ENCODE results near the gene UPK1A.
"Not testable (repeated sequence)": the region's sequence is repeated elsewhere in the genome, so short reads cannot be mapped to it uniquely, and the experiment has no call there.

Gene UPK1A

DNA sequence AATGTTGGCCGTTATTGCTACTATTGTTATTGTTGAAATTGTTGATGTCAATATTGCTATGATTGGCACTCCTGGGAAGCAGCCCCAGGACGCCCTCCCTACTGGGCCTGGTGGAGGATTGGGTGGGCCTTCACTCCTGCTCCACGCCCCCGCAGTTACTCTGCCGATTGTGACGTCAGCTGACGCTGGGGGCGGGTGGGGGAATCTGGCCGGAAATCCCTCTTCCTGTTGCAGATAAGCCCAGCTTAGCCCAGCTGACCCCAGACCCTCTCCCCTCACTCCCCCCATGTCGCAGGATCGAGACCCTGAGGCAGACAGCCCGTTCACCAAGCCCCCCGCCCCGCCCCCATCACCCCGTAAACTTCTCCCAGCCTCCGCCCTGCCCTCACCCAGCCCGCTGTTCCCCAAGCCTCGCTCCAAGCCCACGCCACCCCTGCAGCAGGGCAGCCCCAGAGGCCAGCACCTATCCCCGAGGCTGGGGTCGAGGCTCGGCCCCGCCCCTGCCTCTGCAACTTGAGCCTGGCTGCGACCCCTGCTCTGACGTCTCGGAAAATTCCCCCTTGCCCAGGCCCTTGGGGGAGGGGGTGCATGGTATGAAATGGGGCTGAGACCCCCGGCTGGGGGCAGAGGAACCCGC lies 24.7 kb upstream of the UPK1A start, which contains the start of gene ETV2:
ETV2 (plus strand) TSS at position 231 of the 637 bp plus-strand sequence. CDS start 716 bp downstream, outside the sequence.
- peak within 1 kb of the TSS; percentile 49 for H3K27ac Mint-ChIP-seq
- peak within 1 kb of the TSS; percentile 86 for H3K4me3 Mint-ChIP-seq
- peaks cover 38% of the 10 kb centered on the region for H3K4me1 Mint-ChIP-seq (ENCODE audit: low read depth)
- H3K9me3 Mint-ChIP-seq, result no peaks in the 10 kb centered on the region
- H3K36me3 Mint-ChIP-seq (ENCODE audit: low read depth), result peaks cover 8% of the 10 kb centered on the region
- no peaks in the 10 kb centered on the region for H3K27me3 Mint-ChIP-seq

DNA sequence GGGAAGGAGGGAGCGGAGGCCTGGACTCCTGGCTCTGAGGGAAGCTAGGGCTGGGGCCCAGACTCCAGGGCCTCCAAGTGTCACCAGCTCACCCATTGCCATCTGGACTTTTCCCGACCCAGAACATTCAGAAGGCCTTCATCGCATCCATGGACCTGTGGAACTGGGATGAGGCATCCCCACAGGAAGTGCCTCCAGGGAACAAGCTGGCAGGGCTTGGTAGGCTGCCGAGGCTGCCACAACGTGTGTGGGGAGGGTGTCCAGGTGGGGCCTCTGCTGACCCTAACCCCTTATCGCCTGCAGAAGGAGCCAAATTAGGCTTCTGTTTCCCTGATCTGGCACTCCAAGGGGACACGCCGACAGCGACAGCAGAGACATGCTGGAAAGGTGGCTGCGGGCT lies 24.0 kb upstream of the UPK1A start:
- no peak overlapping the region for H3K27ac Mint-ChIP-seq
- H3K36me3 Mint-ChIP-seq (ENCODE audit: low read depth), result peaks cover 1% of the 10 kb centered on the region
- H3K27me3 Mint-ChIP-seq, result no peaks in the 10 kb centered on the region
- peak overlapping the region; percentile 86 for H3K4me3 Mint-ChIP-seq
- no peaks in the 10 kb centered on the region for H3K9me3 Mint-ChIP-seq
- peaks cover 38% of the 10 kb centered on the region for H3K4me1 Mint-ChIP-seq (ENCODE audit: low read depth)

DNA sequence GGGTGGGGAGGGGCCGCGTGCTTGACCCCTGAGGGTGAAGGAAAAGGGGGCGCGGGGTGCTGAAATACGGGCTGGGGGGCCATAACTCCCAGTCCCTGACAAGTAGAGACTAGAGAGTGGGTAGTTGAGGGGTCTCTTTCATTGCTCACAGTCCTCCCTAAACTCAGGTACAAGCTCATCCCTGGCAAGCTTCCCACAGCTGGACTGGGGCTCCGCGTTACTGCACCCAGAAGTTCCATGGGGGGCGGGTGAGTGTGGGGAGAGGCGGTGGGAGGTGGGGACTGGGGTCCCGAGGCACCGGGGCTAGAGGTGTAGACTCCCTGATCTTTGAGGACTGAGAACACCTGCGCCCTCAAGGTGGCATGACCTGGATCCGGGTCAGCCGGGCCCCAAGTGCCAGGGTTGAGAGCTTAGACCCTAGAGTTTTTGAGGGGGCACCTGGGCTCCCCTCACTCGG lies 23.5 kb upstream of the UPK1A start:
- H3K27ac Mint-ChIP-seq, result no peak overlapping the region
- H3K4me1 Mint-ChIP-seq (ENCODE audit: low read depth), result peaks cover 38% of the 10 kb centered on the region
- no peaks in the 10 kb centered on the region for H3K9me3 Mint-ChIP-seq
- no peaks in the 10 kb centered on the region for H3K27me3 Mint-ChIP-seq
- peak overlapping the region; percentile 86 for H3K4me3 Mint-ChIP-seq
- no peaks in the 10 kb centered on the region for H3K36me3 Mint-ChIP-seq (ENCODE audit: low read depth)

DNA sequence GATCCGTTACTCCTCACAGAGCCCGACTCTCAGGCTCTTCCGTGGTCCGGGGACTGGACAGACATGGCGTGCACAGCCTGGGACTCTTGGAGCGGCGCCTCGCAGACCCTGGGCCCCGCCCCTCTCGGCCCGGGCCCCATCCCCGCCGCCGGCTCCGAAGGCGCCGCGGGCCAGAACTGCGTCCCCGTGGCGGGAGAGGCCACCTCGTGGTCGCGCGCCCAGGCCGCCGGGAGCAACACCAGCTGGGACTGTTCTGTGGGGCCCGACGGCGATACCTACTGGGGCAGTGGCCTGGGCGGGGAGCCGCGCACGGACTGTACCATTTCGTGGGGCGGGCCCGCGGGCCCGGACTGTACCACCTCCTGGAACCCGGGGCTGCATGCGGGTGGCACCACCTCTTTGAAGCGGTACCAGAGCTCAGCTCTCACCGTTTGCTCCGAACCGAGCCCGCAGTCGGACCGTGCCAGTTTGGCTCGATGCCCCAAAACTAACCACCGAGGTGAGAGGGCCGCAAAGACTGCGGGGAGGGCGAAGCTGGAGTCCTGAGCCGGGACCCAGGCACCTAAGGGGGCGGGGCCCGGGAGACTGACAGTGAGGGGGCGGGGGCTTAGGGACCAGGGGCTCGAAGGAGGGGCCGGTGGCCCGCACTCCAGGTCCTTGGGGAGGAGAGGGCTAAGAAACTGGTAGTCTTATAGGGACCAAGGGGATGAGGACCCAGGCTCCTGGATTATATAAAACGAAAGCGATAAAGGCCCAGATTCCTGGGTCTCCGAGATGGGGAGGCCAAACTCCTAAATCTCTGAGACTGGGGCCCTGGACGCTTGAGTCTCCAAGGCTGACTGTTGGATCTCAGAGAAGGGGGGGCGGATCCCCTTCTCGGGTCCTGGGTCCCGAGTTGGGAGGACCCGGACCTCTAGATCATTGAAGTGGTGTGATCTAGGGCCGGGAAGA lies 22.8 kb upstream of the UPK1A start:
- Mint-ChIP-seq H3K27ac (peak overlapping the region; percentile 89), H3K27me3 (no peaks in the 10 kb centered on the region), H3K9me3 (no peaks in the 10 kb centered on the region), H3K4me1 (ENCODE audit: low read depth) (peaks cover 38% of the 10 kb centered on the region), H3K36me3 (ENCODE audit: low read depth) (peaks cover under 1% of the 10 kb centered on the region), H3K4me3 (peak overlapping the region; percentile 86)

DNA sequence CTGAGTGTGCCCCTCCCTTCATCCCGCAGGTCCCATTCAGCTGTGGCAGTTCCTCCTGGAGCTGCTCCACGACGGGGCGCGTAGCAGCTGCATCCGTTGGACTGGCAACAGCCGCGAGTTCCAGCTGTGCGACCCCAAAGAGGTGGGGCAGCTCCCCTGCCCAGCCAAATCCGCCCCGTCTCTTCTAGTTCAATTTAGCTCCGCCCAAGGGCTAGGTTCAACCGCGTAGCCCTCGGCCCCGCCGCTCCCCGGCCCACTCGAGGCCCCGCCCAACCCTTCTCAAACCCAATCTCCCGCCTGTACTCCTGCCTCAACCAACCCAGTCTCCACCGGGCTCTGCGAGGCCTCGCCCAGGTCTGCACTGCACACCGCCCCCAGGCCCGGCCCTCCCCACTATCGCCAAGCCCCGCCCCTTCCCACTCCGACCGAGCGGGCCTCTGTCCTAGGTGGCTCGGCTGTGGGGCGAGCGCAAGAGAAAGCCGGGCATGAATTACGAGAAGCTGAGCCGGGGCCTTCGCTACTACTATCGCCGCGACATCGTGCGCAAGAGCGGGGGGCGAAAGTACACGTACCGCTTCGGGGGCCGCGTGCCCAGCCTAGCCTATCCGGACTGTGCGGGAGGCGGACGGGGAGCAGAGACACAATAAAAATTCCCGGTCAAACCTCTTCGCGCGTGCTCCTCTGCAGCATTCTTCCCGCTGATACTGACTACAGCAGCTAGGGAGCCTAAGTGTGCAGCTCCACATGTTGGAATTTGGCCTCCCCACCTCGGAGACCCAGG lies 21.9 kb upstream of the UPK1A start:
- Mint-ChIP-seq H3K27ac (peak overlapping the region; percentile 89), H3K9me3 (no peaks in the 10 kb centered on the region), H3K4me3 (peak overlapping the region; percentile 86), H3K27me3 (no peaks in the 10 kb centered on the region), H3K4me1 (ENCODE audit: low read depth) (peaks cover 46% of the 10 kb centered on the region), H3K36me3 (ENCODE audit: low read depth) (peaks cover 7% of the 10 kb centered on the region)

DNA sequence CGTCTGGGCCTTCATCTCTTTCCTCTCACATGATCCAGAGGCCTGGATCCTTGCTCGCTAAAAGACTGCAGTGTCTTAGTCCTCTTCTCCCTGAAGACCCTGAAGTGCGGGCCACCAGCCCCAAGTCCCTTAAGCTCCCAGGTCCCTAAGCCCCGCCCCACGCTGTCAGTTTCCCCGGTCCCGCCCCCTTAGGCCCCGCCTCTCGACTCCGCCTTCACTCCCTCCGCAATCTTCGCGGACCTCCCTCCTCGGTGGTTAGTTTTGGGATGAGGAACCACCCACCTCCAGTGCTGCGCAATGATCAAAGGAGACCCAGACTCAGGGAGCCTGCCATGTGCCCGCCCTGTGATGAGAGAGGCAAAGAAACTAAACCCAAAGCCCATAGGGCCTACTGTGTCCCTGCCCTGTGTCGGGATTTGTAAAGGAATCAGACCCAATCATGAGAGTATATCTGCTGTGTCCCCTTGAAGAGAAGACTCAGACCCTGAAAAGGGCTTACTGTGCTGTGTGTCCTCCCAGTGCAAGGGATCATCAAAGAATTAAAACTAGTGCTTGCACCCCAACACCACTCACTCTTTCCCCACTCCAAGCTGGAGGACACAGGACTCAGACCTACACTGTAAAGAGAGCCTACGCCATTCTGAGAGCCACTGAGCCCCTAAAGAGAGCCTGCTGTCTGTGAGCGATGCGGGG lies 21.2 kb upstream of the UPK1A start:
- Mint-ChIP-seq H3K4me3 (peak overlapping the region; percentile 86), H3K4me1 (ENCODE audit: low read depth) (peaks cover 52% of the 10 kb centered on the region), H3K27me3 (no peaks in the 10 kb centered on the region), H3K9me3 (no peaks in the 10 kb centered on the region), H3K36me3 (ENCODE audit: low read depth) (peaks cover 7% of the 10 kb centered on the region), H3K27ac (peak overlapping the region; percentile 89)

DNA sequence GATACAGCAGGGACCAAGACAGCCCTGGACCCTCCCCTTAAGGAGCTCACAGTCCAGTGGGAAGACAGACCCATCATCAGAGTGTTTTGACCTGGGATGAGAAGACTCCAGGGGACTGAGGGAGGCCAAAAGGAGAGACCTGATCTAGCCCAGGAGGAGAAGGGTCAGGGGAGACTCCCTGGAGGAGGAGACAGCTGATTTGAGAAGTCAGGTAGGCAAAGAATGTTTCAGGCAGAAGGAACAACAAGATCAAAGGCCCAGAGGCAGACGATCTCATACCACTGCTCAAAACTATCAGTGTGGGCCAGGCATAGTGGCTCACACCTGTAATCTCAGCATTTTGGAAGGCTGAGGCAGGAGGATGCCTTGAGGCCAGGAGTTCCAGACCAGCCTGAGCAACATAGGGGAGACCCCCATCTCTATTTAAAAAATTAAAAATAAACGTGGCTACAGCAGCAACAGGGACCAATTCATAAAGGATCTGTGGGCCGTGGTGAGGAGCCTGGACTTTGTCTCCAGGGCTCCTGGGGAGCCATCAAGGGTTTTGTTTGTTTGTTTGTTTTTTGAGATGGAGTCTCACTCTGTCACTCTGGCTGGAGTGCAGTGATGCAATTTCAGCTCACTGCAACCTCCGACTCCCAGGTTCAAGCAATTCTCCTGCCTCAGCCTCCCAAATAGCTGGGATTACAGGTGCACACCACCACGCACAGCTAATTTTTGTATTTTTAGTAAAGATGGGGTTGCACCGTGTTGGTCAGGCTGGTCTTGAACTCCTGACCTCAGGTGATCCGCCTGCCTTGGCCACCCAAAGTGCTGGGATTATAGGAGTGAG lies 20.4 kb upstream of the UPK1A start:
- Mint-ChIP-seq H3K27ac (peak overlapping the region; percentile 89), H3K4me1 (ENCODE audit: low read depth) (peaks cover 58% of the 10 kb centered on the region), H3K9me3 (no peaks in the 10 kb centered on the region), H3K36me3 (ENCODE audit: low read depth) (peaks cover 9% of the 10 kb centered on the region), H3K4me3 (peak overlapping the region; percentile 86), H3K27me3 (no peaks in the 10 kb centered on the region)

DNA sequence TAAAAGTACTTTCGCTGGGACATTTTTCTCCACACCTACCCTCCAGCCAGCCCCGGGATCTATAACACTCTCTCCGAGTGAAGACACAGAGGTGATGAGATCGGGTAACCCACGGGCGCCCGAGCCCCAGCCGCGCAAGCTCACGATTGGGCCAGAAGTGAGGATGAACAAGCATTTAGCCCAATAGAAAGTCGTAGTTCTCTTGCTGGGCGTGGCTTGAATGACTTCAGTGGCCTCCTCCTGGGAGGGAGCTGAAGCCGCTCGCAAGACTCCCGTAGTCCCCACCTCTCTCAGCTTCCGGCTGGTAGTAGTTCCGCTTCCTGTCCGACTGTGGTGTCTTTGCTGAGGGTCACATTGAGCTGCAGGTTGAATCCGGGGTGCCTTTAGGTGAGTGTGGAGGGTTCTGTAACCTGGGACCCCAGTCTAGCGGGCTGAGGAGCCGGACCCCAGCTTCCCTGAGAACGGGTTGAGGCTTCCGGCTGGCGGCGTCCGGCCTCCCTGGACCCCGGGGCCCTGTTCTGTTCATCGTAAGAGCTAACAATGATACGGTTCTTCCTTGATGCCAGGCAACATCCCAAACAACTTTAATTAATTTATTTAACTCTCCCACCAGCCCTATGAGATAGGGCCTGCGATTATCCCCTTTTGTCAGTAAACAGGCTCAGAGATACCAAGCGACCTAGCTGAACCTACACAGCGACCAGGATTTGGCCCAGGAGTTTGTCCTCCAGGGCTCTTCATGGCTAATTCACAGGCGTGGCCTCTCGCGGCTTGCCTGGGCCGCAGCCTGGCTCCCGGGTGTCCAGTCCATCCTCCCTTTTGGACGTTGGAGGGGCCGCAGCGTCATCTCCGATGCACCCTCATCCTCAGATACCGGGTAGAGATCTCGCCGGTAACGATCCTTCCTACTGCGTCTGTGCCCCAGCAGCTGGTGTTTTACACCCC lies 18.0 kb upstream of the UPK1A start, which contains the start of gene COX6B1:
COX6B1 (plus strand) TSS at position 307 of the 945 bp plus-strand sequence. CDS start 2,921 bp downstream, outside the sequence.
- H3K4me3 Mint-ChIP-seq, result peak within 1 kb of the TSS; percentile 99
- H3K4me1 Mint-ChIP-seq (ENCODE audit: low read depth), result peaks cover 42% of the 10 kb centered on the region
- H3K27me3 Mint-ChIP-seq, result no peaks in the 10 kb centered on the region
- no peaks in the 10 kb centered on the region for H3K9me3 Mint-ChIP-seq
- peaks cover 21% of the 10 kb centered on the region for H3K36me3 Mint-ChIP-seq (ENCODE audit: low read depth)
- peak within 1 kb of the TSS; percentile 94 for H3K27ac Mint-ChIP-seq

DNA sequence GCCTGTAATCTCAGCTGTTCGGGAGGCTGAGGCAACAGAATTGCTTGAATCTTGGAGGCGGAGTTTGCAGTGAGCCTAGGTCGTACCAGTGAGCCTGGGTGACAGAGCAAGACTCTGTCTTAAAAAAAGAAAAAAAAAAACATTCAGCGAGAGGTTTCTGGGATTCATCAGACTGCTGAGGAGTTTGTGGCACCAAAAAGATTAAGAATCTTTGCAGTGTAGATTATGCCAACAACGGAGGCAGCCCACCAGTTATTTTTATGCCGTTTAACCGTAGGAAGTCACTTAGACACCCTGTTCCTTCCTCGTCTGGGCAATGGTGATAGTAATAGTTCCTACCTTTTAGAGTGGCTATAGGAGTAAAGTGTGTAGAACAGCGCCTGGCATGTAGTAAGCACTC lies 15.7 kb upstream of the UPK1A start:
- Mint-ChIP-seq H3K36me3 (ENCODE audit: low read depth) (peaks cover 37% of the 10 kb centered on the region), H3K27me3 (no peaks in the 10 kb centered on the region), H3K4me1 (ENCODE audit: low read depth) (peaks cover 27% of the 10 kb centered on the region), H3K9me3 (no peaks in the 10 kb centered on the region), H3K27ac (peak overlapping the region; percentile 31), H3K4me3 (peak overlapping the region; percentile 14)

DNA sequence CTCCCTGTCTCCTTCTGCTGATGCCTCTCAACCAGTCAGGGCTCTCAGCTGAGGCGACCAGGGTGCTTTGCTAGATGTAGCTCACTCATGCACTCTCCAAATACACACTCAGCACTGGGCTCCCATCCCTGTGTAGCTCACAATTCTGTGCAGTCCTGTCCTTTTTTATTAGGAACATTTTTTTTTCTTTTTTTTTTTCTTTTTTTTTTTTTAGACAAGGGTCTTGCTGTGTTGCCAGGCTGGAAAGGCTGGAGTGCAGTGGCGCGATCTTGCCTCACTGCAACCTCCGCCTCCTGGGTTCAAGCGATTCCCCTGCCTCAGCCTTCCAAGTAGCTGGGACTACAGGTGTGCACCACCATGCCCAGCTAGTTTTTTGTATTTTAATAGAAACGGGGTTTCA lies 11.5 kb upstream of the UPK1A start:
- not testable (repeated sequence) for H3K9me3 Mint-ChIP-seq

DNA sequence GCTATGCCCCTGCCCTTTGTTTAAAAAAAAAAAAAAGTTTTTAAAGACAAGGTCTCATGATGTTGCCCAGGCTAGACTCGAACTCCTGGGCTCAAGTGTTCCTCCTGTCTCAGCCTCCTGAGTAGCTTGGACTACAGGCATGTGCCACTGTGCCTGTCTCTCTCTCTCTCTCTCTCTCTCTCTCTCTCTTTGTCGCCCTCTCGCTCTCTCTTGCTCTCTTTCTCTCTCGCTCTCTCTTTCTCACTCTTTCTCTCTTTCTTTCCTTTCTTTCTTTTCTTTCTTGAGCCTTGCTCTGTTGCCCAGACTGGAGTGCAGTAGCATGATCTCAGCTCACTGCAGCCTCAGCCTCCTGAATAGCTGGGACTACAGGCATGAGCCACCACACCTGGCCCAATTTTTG lies 10.7 kb upstream of the UPK1A start:
- Mint-ChIP-seq H3K9me3 (no peaks in the 10 kb centered on the region), H3K4me3 (no peak overlapping the region), H3K27me3 (no peaks in the 10 kb centered on the region), H3K4me1 (ENCODE audit: low read depth) (peaks cover 7% of the 10 kb centered on the region), H3K36me3 (ENCODE audit: low read depth) (peaks cover 63% of the 10 kb centered on the region), H3K27ac (no peak overlapping the region)

More for the DNA sequence above, 11.5 kb upstream of the UPK1A start:
- Mint-ChIP-seq H3K4me1 (ENCODE audit: low read depth) (peaks cover 14% of the 10 kb centered on the region), H3K36me3 (ENCODE audit: low read depth) (peaks cover 60% of the 10 kb centered on the region)
- H3K27ac Mint-ChIP-seq, H3K4me3 Mint-ChIP-seq, H3K27me3 Mint-ChIP-seq: not testable (repeated sequence)

DNA sequence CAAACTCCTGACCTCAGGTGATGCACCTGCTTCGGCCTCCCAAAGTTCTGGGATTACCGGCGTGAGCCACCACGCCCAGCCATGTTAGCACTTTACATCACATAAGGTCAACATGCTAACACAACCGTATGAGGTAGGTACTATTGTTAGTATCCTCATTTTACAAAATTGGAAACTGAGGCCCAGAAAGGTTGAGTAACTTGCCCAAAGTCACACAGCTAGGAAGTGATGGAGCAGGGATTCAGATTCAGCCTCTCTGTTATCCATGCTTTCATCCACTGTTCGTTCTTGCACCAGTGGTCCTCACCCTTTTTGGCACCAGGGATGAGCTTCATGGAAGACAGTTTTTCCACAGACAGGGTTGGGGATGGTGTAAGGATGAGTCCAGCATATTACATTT lies 9.6 kb upstream of the UPK1A start:
- no peak overlapping the region for H3K27ac Mint-ChIP-seq
- peaks cover 63% of the 10 kb centered on the region for H3K36me3 Mint-ChIP-seq (ENCODE audit: low read depth)
- no peak overlapping the region for H3K4me3 Mint-ChIP-seq
- H3K9me3 Mint-ChIP-seq, result no peaks in the 10 kb centered on the region
- no peaks in the 10 kb centered on the region for H3K4me1 Mint-ChIP-seq (ENCODE audit: low read depth)
- no peaks in the 10 kb centered on the region for H3K27me3 Mint-ChIP-seq
